Natural killer cell (primary cell): ENCODE data around the gene ZNF316. TPM values are rescaled to one million over a fixed set of nuclear protein-coding genes. Genes with fewer than 3 reads are reported as not detected.

Source experiments
- ATAC-seq, 3 donors: fragments of 150-1000 bp in 2 of 3; fragments of 200-7000 bp in 1 of 3; cut with Tn5 transposase; 1 replicate in 1 of 3; 2 replicates in 2 of 3; pipeline ENCODE4 v1.10.0; 2021; ENCODE audit warnings: mild to moderate bottlenecking in 2 of 3, moderate library complexity in 2 of 3
- DNase-seq, 2 donors: peaks; one replicate each; pipeline versions ENCODE4 v3.0.0 to v3.0.0-alpha.2; 2013 to 2021; ENCODE audit warnings: mixed read lengths in 1 of 2
- H3K27ac ChIP-seq: one replicate; pipeline ENCODE4 v1.5.1; 2013; ENCODE audit warnings: mild to moderate bottlenecking, low read length
- H3K27me3 ChIP-seq: one replicate; pipeline ENCODE4 v1.6.1; 2013; ENCODE audit warnings: low read length; ENCODE audit not compliant: control insufficient read depth, insufficient read depth
- H3K36me3 ChIP-seq: one replicate; pipeline ENCODE4 v1.6.1; 2013; ENCODE audit warnings: low read length; ENCODE audit not compliant: control insufficient read depth, insufficient read depth
- H3K4me1 ChIP-seq: one replicate; pipeline ENCODE4 v1.6.1; 2013; ENCODE audit warnings: low read length; ENCODE audit not compliant: control insufficient read depth, insufficient read depth
- H3K4me3 ChIP-seq: one replicate; pipeline ENCODE4 v1.5.1; 2013; ENCODE audit warnings: low read length
- H3K9me3 ChIP-seq: one replicate; pipeline ENCODE4 v1.6.1; 2013; ENCODE audit warnings: low read length; ENCODE audit not compliant: control insufficient read depth, insufficient read depth
- H3K27ac Mint-ChIP-seq, 2 donors: one replicate each; pipeline ENCODE4 v1.8.0; 2022; ENCODE audit warnings: mild to moderate bottlenecking in 2 of 2, mixed read lengths in 2 of 2, moderate library complexity in 1 of 2
- H3K27me3 Mint-ChIP-seq, 2 donors: one replicate each; pipeline ENCODE4 v1.8.0; 2022; ENCODE audit warnings: low read depth in 2 of 2, mixed read lengths in 2 of 2
- H3K36me3 Mint-ChIP-seq: one replicate; pipeline ENCODE4 v1.8.0; 2022; ENCODE audit warnings: mixed read lengths
- H3K4me1 Mint-ChIP-seq, 2 donors: one replicate each; pipeline ENCODE4 v1.8.0; 2022; ENCODE audit warnings: mixed read lengths in 2 of 2
- H3K4me3 Mint-ChIP-seq: one replicate; pipeline ENCODE4 v1.8.0; 2022; ENCODE audit warnings: mild to moderate bottlenecking, moderate library complexity, mixed read lengths
- H3K9me3 Mint-ChIP-seq, 2 donors: one replicate each; pipeline ENCODE4 v1.8.0; 2022; ENCODE audit warnings: mixed read lengths in 2 of 2
- WGBS: methylation state at CpG from one replicate; pipeline ENCODE4 v1.1.7; 2013; ENCODE audit warnings: missing lambda C conversion rate; ENCODE audit not compliant: insufficient coverage; 5-methylcytosine and 5-hydroxymethylcytosine counted together
- intact Hi-C: fragments of 100-400 bp; cut with micrococcal nuclease; formaldehyde crosslinking; loops from one replicate; pipeline ENCODE4 v1.14.2; 2022
- total RNA-seq, 4 donors: library from RNA; stranded (reverse); fragments of 120-200 nt in 1 of 4; gene quantifications; one replicate each; pipeline versions ENCODE4 v1.2.3 to v1.2.4, GENCODE V29; 2013 to 2022
- TF ChIP-seq, protein P1 (sequence below): fragments of 200-600 bp; IDR thresholded peaks from one replicate; pipeline ENCODE4 v1.8.0; 2022; ENCODE audit warnings: antibody characterized with exemption

Gene ZNF316
- total RNA-seq, 3 donors from 2014 or later (not counting 1 experiment from before 2014, with no cell fraction given): 46.2 to 59.6 (median 49.5) TPM

DNA sequence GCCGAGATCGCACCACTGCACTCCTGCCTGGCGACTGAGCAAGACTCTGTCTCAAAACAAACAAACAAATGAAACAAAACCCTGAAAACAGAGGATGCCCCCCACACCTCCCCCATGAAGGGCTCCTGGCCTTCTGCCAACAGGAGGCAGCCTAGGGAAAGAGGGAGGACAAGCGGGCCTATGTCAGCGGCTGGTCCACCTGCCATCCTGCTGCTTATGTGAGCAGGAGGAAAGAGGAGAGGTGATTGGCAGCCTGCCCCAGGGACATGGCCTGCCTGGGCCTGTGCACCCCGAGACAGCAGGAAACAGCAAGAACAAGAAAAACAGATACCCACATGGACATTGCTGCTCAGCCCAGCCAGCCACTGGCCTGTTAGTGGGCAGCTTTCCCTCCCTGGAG is 9.1 kb upstream of the ZNF316 start:
- H3K27ac ChIP-seq: no peak overlapping the region
- H3K4me1 ChIP-seq: peaks cover 26% of the 10 kb centered on the region
- H3K36me3 Mint-ChIP-seq: no peaks in the 10 kb centered on the region
- intact Hi-C loops: no loop called here
- H3K4me1 Mint-ChIP-seq: peaks cover 16% of the 10 kb centered on the region in 2 donors
- no peaks in the 10 kb centered on the region for H3K9me3 Mint-ChIP-seq
- H3K4me3 ChIP-seq: no peak overlapping the region
- H3K36me3 ChIP-seq: no peaks in the 10 kb centered on the region
- H3K27me3 Mint-ChIP-seq: no peaks in the 10 kb centered on the region
- H3K4me3 Mint-ChIP-seq: no peak overlapping the region
- 95% methylated on average over 6 of the region's 6 CpGs for WGBS
- no peak for ATAC-seq
- DNase-seq: no peak
- TF ChIP-seq, protein P1, sequence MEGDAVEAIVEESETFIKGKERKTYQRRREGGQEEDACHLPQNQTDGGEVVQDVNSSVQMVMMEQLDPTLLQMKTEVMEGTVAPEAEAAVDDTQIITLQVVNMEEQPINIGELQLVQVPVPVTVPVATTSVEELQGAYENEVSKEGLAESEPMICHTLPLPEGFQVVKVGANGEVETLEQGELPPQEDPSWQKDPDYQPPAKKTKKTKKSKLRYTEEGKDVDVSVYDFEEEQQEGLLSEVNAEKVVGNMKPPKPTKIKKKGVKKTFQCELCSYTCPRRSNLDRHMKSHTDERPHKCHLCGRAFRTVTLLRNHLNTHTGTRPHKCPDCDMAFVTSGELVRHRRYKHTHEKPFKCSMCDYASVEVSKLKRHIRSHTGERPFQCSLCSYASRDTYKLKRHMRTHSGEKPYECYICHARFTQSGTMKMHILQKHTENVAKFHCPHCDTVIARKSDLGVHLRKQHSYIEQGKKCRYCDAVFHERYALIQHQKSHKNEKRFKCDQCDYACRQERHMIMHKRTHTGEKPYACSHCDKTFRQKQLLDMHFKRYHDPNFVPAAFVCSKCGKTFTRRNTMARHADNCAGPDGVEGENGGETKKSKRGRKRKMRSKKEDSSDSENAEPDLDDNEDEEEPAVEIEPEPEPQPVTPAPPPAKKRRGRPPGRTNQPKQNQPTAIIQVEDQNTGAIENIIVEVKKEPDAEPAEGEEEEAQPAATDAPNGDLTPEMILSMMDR: no peak
- H3K9me3 ChIP-seq: no peaks in the 10 kb centered on the region
- no peaks in the 10 kb centered on the region for H3K27me3 ChIP-seq
- H3K27ac Mint-ChIP-seq: no peak overlapping the region

DNA sequence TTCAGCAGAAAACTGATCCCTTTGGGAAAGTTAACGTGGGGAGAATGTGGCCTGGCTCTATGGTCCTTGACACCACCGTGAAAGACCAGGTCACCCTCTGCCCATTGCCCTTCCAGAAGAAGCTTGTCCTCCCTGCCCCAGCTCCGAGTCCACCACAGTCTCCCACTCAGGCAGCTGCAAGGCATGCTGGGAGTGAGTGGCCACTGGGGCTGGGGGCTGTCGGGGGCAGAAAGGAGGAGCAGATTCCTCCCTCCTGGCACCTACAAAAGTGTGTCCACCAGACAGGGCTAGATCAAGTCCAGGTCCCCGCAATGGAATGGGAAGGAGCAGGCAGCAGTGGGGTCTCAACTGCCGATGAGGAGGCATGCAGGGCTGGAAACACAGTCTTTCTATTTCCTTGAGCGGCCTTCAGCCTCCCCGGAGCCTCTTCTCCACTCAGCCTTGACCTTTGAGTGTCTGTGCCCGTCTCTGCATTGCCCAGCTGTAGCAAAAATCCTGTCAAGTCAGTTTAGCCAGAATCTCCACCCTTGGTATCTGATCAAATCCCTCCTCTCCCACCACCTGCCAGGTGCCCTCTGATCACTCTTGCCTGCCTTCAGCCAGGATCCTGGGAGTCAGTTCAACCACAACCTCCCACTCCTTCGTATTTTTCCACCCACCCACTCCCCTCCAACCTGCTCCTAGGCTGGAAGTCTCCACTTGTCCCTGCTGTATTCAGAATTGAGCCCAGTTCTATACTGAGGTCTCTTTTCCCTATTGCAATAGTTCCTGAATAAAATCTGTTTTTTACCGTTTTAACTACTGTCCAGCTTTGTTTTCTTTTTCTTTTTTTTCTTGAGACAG is 6.9 kb upstream of the ZNF316 start:
- H3K27ac ChIP-seq: no peak overlapping the region
- no peaks in the 10 kb centered on the region for H3K4me1 Mint-ChIP-seq
- no peaks in the 10 kb centered on the region for H3K27me3 Mint-ChIP-seq
- peaks cover 11% of the 10 kb centered on the region for H3K4me1 ChIP-seq
- TF ChIP-seq, protein P1: no peak
- no peaks in the 10 kb centered on the region for H3K36me3 Mint-ChIP-seq
- no peaks in the 10 kb centered on the region for H3K9me3 Mint-ChIP-seq
- H3K9me3 ChIP-seq: no peaks in the 10 kb centered on the region
- ATAC-seq (no peak), DNase-seq (no peak)
- no peak overlapping the region for H3K4me3 ChIP-seq
- no peaks in the 10 kb centered on the region for H3K36me3 ChIP-seq
- intact Hi-C loops: no loop called here
- no peak overlapping the region for H3K4me3 Mint-ChIP-seq
- no peak overlapping the region for H3K27ac Mint-ChIP-seq
- H3K27me3 ChIP-seq: no peaks in the 10 kb centered on the region
- 90% methylated on average over 11 of the region's 11 CpGs for WGBS

DNA sequence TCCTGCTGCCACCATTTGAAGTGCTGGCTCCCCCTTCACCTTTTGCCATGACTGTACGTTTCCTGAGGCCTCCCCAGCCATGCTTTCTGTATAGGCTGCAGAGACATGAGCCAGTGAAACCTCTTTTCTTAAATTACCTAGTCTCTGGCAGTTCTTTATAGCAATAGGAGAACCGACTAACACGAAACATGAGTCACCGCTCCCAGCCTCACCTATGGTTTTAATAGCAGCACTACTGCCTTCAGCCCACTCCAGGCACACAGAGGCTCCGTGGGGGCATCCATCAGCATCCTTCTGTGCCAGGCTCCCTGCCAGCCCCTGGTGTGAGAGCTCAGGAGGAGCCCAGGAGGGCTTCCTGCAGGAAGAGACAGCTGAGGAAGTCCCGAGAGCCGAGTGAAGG is 5.5 kb upstream of the ZNF316 start:
- no peak overlapping the region for H3K4me3 Mint-ChIP-seq
- H3K27ac ChIP-seq: no peak overlapping the region
- 86% methylated on average over 7 of the region's 7 CpGs for WGBS
- H3K9me3 ChIP-seq: no peaks in the 10 kb centered on the region
- H3K36me3 ChIP-seq: no peaks in the 10 kb centered on the region
- H3K4me3 ChIP-seq: no peak overlapping the region
- H3K4me1 Mint-ChIP-seq: peaks cover 0 to 4% of the 10 kb centered on the region in 2 donors
- no peaks in the 10 kb centered on the region for H3K9me3 Mint-ChIP-seq
- H3K27ac Mint-ChIP-seq: no peak overlapping the region
- H3K27me3 ChIP-seq: no peaks in the 10 kb centered on the region
- H3K4me1 ChIP-seq: peaks cover 18% of the 10 kb centered on the region
- DNase-seq: no peak
- no peaks in the 10 kb centered on the region for H3K27me3 Mint-ChIP-seq
- intact Hi-C loops: no loop called here
- ATAC-seq: no peak
- no peaks in the 10 kb centered on the region for H3K36me3 Mint-ChIP-seq
- TF ChIP-seq, protein P1: no peak
